ENCODE results near the gene GALNT10.

The GALNT10 gene

GRCh38 chr5:154388842-154389241, 198.3 kb downstream of the GALNT10 start:
- Histone ChIP-seq H3K36me3 (ENCODE audit: control insufficient read depth, low read length) (no peaks in the 10 kb centered on the region), H3K9me3 (ENCODE audit: control insufficient read depth, insufficient read depth, low read length) (no peaks in the 10 kb centered on the region), H3K4me2 (ENCODE audit: low read length) (no peak overlapping the region), H3K4me3 (ENCODE audit: low read length) (no peak overlapping the region), H3K27me3 (ENCODE audit: control insufficient read depth, low read length) (no peaks in the 10 kb centered on the region), H3K79me2 (ENCODE audit: control insufficient read depth, low read length) (no peaks in the 10 kb centered on the region), H3K27ac (ENCODE audit: low read depth, low read length) (no peak overlapping the region), H3K9me2 (replicated peaks; ENCODE audit: control insufficient read depth, low read length) (no peaks in the 10 kb centered on the region), H3F3A (ENCODE audit: control insufficient read depth, insufficient read depth) (no peaks in the 10 kb centered on the region; the same call in 1 of the 2 replicates), H3K4me1 (ENCODE audit: control insufficient read depth, low read length) (peaks cover 16% of the 10 kb centered on the region), H4K20me1 (ENCODE audit: control insufficient read depth, insufficient read depth, low read depth, low read length) (no peaks in the 10 kb centered on the region)
- TF ChIP-seq CTCF (IDR thresholded peaks at IDR 0.05; ENCODE audit: low read depth, low read length, poor library complexity, severe bottlenecking) (no peak), EZH2phosphoT487 (IDR thresholded peaks at IDR 0.05; ENCODE audit: borderline replicate concordance, low read length) (no peak)

- Histone ChIP-seq H3F3A (ENCODE audit: control insufficient read depth, insufficient read depth) (no peaks in the 10 kb centered on the region), H3K79me2 (ENCODE audit: control insufficient read depth, low read length) (no peaks in the 10 kb centered on the region), H3K36me3 (ENCODE audit: control insufficient read depth, low read length) (no peaks in the 10 kb centered on the region), H3K9me3 (ENCODE audit: control insufficient read depth, insufficient read depth, low read length) (no peaks in the 10 kb centered on the region), H3K4me3 (ENCODE audit: low read length) (no peak overlapping the region), H3K4me1 (ENCODE audit: control insufficient read depth, low read length) (peaks cover 5% of the 10 kb centered on the region), H3K4me2 (ENCODE audit: low read length) (no peak overlapping the region), H3K27me3 (ENCODE audit: control insufficient read depth, low read length) (no peaks in the 10 kb centered on the region), H3K9me2 (replicated peaks; ENCODE audit: control insufficient read depth, low read length) (no peaks in the 10 kb centered on the region), H4K20me1 (ENCODE audit: control insufficient read depth, insufficient read depth, low read depth, low read length) (no peaks in the 10 kb centered on the region), H3K27ac (ENCODE audit: low read depth, low read length) (no peak overlapping the region)
- TF ChIP-seq EZH2phosphoT487 (IDR thresholded peaks at IDR 0.05; ENCODE audit: borderline replicate concordance, low read length) (no peak), CTCF (IDR thresholded peaks at IDR 0.05; ENCODE audit: low read depth, low read length, poor library complexity, severe bottlenecking) (no peak)
These were observed 199.6 kb downstream of the GALNT10 start for GRCh38 chr5:154390096-154390495.

GRCh38 chr5:154390746-154391359, 200.3 kb downstream of the GALNT10 start:
- Histone ChIP-seq H3K4me1 (ENCODE audit: control insufficient read depth, low read length) (no peaks in the 10 kb centered on the region), H4K20me1 (ENCODE audit: control insufficient read depth, insufficient read depth, low read depth, low read length) (no peaks in the 10 kb centered on the region), H3F3A (ENCODE audit: control insufficient read depth, insufficient read depth) (no peaks in the 10 kb centered on the region), H3K36me3 (ENCODE audit: control insufficient read depth, low read length) (no peaks in the 10 kb centered on the region), H3K4me3 (ENCODE audit: low read length) (no peak overlapping the region), H3K9me2 (replicated peaks; ENCODE audit: control insufficient read depth, low read length) (no peaks in the 10 kb centered on the region), H3K4me2 (ENCODE audit: low read length) (no peak overlapping the region), H3K27me3 (ENCODE audit: control insufficient read depth, low read length) (no peaks in the 10 kb centered on the region), H3K27ac (ENCODE audit: low read depth, low read length) (no peak overlapping the region), H3K79me2 (ENCODE audit: control insufficient read depth, low read length) (no peaks in the 10 kb centered on the region), H3K9me3 (ENCODE audit: control insufficient read depth, insufficient read depth, low read length) (no peaks in the 10 kb centered on the region)
- no peak for TF ChIP-seq CTCF (IDR thresholded peaks at IDR 0.05; ENCODE audit: low read depth, low read length, poor library complexity, severe bottlenecking)
- TF ChIP-seq EZH2phosphoT487 (IDR thresholded peaks at IDR 0.05; ENCODE audit: borderline replicate concordance, low read length), result no peak
